Neural cell (in vitro differentiated cells): ENCODE results near the gene CHST1.

ENCODE experiments used
- EZH2 ChIP-seq: fragments of 200-600, 300-800 bp; shearing (Covaris generic), sonication (generic); IDR thresholded peaks from 2 replicates; pipeline ENCODE4 v1.6.1; 2014; ENCODE audit warnings: antibody characterized with exemption, low read length, borderline replicate concordance, mild to moderate bottlenecking; ENCODE audit not compliant: insufficient read depth, poor library complexity, severe bottlenecking
- SMC3 ChIP-seq: fragments of 450-650 bp; conservative IDR thresholded peaks from 2 replicates; pipeline ENCODE4 v1.6.1; 2014; ENCODE audit warnings: antibody characterized with exemption, mild to moderate bottlenecking, moderate library complexity; ENCODE audit not compliant: poor library complexity
- TAF1 ChIP-seq: IDR thresholded peaks from 2 replicates; pipeline ENCODE4 v1.6.1; 2012; ENCODE audit warnings: low read depth

DNA sequence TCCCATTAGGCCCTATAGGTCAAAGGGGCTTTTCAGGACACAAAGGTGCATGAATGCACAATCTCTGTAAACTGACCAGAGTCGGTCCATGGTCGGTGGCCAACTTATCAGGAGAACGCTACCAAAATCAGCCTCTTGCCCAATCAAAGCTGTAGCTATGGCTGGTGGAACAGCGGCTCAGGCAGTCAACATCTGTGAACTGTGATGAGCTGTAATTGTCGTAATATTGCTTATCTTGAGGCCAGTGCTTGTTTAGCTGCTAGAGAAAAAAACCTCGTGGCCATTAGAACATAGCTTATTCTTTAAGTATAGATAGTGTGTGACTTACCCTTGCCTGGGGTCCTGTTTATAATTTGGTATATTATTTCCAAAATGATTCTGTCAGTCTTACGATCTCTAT is 14.4 kb upstream of the CHST1 start:
- TF ChIP-seq EZH2: no peak
- TF ChIP-seq TAF1: no peak
- TF ChIP-seq SMC3: no peak
